CD4-positive, alpha-beta T cell treated with Interleukin-17A for 1 hour (primary cell): Measurements from ENCODE around the gene CDH5.

Experiments
- DNase-seq: peaks from one replicate; pipeline ENCODE4 v3.0.0-alpha.2; 2020

CDH5 gene

DNA sequence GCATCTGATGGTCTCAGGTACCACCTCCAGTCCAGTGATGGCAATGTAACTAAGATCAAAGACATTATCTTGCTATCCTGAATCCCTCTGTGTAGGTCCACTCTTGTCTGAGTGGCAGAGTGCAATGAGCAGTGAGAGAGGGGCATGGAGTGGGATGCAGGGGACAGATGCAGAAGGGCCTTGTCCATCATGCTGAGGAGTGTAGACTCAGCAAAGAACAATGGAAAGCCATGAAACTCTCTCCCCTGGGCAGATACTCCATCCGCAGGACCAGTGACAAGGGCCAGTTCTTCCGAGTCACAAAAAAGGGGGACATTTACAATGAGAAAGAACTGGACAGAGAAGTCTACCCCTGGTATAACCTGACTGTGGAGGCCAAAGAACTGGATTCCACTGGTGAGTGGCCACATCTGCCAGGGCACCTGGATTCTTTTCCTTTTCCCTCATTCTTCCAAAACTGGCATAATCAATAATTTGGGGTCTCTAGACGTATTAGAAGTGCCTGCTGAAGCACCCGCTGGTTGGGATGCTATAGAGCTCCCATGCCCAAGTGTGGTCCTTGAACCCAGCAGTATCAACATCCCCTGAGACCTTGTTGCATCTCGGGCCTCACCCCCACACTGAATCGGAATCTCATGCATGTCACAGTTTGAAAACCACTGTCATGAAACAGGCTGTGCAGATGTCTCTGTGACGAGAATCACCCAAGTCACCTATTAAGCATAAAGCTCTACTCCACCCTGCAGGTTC is 29.5 kb downstream of the CDH5 start:
- DNase-seq, result no peak

DNA sequence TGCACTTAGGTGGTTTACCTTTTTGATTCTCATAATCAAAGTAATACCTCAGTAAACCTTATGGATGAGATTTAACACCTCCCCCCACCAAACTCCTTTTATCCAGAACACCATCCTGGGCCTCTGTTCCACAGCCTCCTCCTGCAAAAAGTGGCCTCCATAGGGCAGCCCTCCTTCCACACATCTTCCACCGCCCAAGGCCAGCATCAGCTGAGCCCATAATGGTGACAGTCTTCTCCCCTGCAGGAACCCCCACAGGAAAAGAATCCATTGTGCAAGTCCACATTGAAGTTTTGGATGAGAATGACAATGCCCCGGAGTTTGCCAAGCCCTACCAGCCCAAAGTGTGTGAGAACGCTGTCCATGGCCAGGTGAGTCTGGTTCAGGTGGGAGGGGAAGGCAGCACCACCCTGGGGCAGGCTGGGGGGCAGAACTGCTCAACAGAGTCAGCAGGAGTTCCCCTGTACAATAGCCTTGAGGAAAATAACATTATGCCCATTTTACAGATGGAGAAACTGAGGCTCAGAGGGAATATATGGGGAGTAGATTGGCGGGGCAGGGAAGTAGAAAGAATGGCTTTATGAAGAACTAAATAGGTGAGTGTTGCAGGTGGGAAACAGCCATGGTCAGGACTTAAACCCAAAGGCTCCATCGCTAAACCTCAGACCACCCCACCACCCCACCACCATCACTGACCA is 31.4 kb downstream of the CDH5 start:
- no peak for DNase-seq

DNA sequence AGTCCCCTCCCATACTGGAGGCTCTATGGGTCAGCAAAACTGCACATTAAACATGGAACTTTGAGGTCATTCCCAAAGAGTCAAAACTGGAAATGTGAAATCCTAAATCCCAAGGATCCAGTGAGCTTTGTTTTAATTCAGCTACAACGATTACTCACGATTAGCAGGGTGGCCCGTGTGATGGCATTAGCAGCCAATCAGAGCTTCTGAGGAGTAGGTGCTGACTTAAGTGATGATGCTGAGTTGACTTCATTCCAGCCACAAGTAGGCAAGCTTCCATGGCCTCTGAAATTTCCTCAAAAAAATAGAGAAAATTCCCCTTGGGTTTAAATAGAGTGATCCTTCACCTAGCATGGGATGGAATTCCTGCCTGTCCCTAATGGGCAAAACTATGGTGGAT is 32.5 kb downstream of the CDH5 start:
- DNase-seq, result no peak

DNA sequence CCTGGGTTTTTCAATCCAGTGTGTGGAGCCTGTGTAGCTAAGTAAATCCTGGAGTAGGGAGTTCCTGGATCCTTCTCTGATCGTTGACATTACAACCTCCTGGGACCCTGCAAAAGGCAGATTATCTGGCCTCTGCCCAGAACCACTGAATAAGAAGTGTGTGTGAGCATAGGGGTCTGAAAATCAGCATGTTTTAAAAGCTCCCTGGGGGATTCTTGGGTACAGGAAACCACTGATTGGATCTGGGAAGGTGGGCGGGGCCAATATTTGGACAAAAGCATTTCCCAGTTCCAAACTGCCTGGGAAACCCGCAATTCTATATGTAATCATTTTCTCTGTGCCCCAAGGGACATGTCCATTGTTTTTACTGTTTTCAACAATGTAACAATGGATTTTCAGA is 33.4 kb downstream of the CDH5 start:
- no peak for DNase-seq

DNA sequence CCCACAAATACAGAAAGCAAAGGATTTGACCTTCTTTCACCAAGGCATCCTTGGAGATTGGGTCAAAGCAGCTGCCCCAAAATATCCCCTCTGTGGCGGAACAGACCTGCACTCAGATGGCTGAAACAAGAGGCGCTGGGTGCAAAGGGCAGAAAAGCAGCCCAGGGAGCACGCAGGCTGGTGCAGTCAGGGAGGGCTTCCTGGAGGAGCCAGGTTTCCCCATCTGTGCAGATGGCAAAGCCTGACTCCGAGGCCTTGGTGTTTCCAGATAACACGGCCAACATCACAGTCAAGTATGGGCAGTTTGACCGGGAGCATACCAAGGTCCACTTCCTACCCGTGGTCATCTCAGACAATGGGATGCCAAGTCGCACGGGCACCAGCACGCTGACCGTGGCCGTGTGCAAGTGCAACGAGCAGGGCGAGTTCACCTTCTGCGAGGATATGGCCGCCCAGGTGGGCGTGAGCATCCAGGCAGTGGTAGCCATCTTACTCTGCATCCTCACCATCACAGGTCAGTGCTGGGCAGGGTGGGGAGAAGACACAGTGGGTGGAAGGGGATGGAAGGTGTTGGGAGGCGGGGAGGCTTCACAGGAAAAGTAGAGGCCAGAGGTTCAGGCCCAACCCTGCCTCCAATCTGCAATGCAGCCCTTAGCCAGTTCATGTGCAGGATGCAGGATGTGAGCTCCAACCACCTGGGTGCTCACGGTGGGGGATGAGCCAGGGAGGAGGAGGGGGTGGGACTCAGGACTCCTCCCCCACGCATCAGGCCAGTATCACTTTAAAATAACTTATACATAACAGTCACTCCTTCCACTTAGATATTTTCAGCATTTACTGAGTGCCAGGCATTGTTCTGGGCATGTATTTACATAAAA is 34.3 kb downstream of the CDH5 start:
- DNase-seq, result no peak

DNA sequence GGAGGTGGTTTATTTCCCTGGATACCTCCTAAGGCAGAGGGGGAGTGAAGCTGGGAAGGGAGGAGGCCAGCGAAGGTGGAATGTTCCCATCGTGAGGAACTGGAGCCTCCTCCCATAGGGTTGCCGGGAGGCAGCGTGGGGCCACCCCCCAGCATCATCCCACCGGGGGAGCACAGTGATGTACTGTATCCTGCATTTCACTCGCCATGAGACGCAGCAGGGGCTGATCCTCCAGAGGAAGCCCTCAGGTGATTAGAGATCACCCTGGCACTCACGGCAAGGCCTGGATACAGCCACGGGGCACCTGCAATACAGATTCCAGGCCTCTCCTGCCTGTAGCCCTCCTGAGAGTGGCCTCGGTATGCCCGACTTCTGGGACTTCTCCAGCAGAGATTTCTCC is 35.1 kb downstream of the CDH5 start:
- DNase-seq, result no peak

DNA sequence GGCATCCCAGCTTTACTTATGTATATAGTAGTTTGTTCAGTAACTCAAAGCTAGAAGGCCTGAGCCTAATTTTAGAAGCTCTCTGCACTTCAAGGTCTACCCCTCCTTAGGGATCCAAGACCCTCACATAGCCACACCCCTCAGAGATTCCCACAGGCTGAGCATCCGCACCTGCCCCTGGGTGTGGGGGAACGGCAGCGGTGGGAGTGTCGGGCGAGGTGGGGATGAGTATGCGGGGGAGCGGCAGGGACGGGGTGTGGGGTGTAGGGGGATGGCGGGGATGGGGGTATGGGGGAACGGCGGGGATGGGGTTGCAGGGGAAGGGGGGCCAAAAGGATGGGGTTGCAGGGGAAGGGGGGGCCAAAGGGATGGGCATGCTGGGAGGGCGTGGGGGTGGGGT is 35.7 kb downstream of the CDH5 start:
- DNase-seq, result no peak

DNA sequence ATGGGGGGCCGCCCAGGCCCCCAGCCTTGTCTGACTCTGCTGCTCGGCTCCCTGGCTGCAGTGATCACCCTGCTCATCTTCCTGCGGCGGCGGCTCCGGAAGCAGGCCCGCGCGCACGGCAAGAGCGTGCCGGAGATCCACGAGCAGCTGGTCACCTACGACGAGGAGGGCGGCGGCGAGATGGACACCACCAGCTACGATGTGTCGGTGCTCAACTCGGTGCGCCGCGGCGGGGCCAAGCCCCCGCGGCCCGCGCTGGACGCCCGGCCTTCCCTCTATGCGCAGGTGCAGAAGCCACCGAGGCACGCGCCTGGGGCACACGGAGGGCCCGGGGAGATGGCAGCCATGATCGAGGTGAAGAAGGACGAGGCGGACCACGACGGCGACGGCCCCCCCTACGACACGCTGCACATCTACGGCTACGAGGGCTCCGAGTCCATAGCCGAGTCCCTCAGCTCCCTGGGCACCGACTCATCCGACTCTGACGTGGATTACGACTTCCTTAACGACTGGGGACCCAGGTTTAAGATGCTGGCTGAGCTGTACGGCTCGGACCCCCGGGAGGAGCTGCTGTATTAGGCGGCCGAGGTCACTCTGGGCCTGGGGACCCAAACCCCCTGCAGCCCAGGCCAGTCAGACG is 36.2 kb downstream of the CDH5 start:
- no peak for DNase-seq

DNA sequence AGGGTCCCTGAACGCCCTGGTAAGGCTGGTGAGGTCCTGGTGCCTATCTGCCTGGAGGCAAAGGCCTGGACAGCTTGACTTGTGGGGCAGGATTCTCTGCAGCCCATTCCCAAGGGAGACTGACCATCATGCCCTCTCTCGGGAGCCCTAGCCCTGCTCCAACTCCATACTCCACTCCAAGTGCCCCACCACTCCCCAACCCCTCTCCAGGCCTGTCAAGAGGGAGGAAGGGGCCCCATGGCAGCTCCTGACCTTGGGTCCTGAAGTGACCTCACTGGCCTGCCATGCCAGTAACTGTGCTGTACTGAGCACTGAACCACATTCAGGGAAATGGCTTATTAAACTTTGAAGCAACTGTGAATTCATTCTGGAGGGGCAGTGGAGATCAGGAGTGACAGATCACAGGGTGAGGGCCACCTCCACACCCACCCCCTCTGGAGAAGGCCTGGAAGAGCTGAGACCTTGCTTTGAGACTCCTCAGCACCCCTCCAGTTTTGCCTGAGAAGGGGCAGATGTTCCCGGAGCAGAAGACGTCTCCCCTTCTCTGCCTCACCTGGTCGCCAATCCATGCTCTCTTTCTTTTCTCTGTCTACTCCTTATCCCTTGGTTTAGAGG is 37.1 kb downstream of the CDH5 start:
- no peak for DNase-seq

DNA sequence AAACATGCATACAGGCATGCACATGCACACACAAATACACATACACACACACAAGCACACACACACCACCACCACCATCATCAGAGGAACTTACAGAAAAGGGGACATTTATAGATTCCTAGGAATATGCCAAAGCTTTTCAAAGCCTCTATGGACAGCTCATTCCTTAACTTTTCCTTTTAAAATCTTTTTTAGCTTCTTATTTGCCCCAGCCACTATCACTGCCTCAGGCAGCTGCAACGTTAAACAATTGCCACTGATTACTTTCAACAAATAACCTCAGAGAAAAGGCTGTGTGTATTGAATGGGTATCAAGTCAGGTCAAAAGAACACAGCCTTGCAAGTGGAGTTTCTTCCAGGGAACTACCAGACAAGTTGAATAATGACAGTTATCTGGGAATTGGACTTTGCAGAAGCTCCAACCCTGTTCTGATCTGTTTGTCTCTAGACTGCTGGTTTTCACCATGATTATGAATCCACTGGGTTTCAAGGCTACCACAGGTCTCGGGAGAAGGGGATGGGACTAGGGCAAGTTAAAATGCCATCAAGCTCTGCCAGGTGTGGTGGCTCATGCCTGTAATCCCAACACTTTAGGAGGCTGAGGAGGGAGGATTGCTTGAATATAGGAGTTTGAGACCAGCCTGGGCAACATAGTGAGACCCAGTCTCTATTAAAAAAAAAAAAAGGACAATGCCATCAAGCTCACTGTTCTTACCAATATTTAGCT is 38.7 kb downstream of the CDH5 start:
- DNase-seq, result no peak

DNA sequence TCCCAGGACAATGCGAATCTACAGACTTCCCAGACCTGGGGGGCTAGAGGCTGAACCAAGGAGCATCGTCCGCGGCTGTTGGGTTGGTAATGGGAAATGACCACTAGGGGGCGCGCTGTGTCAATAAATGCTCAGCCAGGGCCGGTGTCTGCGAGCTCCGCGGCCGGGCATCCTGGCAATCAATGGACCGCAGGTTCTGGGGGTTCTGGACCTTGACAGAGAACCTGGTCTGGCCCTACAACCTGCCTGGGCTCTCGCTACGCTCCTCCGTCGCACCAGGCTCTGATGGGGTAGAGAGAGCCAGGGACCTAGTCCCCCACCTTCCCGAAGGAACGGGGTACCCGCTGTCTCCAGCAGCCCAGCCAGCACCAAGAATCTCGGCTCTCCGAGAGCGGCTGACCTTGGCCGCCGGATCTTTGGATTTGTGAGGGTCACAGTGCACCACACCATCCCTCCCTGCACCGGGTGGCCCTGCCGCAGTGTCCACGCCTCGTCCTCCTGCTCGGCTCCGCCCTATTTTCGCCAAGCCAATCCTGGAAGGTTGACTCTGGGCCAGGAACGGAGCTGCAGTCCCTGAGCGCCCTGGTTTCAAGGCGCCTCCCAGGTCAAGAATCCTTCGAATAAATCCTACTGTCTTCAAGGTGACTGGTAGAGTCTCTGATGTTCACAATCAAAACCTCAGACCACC is 40.2 kb downstream of the CDH5 start:
- DNase-seq, result peak; percentile 87

DNA sequence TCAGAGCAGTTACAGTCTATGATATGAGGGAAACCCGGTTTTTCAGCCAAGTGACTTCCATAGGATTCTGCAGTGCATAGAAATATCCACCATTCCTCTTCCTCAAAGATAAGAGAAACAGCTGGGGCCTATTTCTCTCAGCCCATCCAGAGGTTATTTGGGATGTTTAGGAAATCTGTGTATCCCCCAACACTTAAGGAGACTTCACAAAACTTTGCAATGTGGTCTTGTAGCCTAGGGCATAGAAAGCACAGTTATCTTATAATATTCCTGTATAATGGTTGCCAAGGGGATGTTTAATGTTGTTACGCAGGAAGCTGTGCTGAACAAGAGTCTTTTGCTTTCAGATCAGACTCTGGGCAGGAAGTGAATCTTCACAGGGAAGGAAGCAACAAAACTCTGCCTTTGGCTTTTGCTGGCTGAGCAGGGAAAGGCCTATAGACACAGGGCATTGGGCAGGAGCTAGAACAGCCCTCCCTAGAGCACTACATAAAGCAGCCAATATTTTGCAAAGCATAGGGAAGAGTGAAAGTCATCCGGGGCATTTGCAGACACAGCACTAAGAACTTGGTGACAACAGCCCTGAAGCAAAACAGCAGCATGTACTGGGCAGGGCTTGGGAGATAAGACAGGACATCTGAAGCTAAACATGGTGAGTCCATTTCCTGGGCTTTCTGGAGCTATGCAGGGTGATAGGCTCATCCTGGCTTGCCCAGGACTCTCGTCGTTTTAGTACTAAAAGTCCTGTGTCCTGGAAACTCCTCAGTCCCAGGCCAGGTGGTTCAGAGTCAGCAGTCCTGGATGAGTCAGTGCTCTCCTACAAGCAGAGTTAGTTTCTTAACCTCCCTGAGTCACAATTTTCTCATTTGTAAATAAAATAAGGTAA is 41.9 kb downstream of the CDH5 start:
- peak; percentile 58 for DNase-seq

DNA sequence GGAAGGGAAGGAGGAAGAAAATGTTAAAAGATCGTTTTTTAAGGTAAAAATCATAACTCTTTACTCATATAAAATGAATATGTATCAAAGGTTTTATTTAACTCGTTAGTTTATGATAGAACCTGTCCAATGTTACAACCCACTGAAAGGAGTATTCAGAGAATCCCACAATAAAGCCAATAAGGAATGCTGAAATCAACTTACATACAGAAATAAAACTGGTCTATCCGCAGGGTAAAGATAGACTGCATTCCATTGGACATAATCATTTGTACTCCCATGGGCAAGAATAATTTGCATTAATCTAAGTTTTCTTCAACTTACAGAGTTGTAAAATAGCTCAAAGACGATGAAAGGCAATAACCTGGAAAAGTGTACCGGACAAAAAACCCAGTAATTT is 42.7 kb downstream of the CDH5 start:
- DNase-seq, result no peak

DNA sequence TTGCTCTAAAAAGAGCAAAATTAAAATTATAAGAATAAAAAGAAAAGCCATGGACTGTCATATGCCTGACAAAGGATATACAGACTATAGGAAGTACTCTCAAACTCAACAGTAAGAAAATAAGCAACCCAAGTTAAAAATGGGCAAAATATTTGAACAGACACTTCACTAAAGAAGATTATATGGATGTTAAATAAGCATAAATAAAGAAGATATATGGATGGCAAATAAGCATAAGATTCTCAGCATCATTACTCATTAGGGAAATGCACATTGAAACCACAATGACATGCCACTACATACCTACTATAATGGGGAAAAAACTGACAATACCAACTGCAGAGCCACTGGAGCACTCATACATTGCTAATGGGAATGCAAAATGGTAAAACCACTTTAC is 45.7 kb downstream of the CDH5 start:
- DNase-seq, result no peak

DNA sequence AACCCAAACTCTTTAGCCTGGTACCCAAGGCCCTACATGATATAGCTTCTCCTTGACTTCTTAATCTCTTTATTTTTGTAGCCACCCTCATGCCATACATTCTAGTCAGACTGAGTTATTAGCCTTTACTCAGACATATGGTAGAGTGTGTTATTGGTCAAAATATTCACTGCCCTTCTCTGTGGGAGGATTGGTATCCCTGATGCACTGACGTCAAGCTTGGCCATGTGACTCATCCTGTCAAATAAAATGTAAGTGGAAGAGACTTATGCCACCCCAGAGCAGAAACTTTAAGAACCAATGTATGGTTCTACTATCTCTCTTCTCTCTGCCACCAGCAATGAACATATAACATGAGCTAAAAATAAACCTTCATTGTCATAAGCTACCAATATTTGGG is 48.4 kb downstream of the CDH5 start:
- DNase-seq, result no peak

DNA sequence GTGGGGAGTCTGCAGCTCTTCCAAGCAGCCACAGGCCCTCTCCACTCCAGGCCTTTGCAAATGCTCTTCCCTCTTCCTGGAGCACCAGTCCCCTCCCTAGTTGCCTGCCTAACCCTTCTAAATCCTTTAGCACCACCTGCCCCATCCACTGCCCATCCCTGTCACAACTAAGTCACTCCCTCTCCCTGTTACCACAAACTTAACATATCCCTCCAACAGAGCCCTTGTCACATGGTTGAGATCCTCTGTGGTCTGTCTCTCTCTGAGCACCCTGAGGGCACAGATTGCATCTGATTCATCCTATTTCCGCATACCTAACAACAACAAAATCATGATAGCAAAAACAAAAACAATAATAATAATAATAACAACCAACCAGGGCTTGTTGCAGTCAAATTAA is 49.6 kb downstream of the CDH5 start:
- no peak for DNase-seq

DNA sequence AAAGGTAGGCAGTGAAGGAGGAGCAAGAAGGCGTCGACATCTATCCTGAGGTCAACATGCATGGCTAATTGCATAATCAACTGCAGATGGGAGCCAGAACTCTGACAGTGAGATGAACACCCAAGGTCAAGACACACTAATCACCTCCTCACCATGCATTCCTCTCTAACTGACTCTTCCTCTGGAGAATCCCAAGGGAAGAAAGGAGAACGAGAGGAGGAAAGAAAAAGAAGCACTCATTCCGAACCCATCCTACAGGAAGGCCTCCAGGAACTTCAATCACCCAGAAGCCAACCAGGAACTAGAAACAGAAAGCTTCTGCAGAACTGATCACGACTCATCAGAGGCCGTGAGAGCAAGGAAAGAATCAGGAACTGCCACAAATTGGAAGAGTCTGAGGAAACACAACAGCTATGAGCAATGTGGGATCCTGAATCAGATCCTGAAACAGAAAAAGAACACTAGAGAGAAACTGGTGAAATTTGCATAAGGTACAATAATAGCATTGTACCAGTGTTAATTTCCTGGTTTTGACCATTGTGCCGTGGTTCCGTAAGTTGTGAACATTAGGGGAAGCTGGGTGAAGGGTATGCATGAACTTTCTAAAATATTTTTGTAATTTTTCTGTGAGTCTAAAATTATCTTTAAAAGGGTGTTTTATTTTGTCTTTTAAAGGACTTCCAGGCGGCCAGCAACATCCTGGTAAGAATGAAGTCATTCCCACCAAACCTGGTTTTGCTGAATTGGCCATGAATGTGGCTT is 50.6 kb downstream of the CDH5 start:
- no peak for DNase-seq

DNA sequence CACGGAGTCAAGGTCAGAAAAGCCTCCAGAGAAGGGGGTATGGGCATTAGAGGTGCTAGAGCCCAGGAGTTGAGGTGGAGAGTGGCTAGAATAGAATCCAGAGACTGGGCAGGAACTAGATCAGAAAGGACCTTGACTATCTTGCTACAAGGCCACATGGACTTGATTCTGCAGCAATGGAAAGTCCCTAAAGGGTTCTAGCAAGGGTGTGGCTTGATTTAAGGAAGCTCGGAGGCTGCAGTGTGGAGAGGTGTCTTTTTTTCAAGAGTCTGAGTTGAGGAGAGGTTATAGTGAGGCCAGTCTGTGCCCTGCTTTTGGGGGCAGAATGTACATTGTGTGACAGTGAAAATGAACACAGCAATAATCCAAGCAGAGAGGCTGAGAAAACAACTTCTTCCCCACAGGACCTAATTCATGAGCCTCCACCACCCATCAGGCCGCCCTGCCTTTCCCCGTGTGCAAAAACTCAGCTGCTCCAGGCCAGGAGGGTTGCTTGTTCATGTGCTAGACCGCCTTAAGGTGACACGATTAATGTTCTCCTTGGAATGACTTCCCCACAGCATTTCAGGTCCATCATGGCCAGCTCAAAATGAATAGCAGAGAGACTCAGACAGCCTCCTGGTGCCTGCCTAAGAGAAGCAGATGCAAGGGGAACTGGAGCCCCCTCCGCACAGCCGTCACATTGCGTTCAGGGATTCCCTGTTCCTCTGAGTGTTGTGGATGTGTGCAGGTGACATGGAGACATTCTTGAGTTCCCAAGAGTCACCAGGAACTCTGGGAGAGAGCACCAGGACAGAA is 51.9 kb downstream of the CDH5 start:
- DNase-seq, result no peak

DNA sequence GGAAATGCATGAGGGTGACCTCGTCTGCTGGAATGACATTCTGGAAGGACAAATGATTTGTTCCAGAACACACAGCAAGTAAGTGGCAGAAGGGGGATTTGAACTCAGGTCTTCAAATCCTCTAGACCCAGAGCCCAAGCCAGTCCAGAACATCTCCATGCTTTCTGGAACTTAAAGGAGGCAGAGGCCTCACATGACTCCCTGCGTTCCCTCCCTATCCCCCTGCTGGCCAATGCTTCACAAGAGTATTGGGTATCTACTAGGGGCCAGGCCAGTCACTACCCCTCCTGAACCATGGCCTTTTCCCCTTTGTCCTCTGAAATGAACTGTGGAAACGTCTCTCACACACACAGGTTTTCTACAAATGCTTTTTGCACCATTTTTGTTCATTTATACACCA is 53.0 kb downstream of the CDH5 start:
- no peak for DNase-seq
